Right cardiac atrium (tissue), 5 donors: ENCODE data around the gene UBE2H. TPM values are rescaled to one million over a fixed set of nuclear protein-coding genes. Genes with fewer than 3 reads are reported as not detected.

Experiments used
- ATAC-seq, 2 donors: fragments of 200-7000 bp; cut with Tn5 transposase; one replicate each; pipeline versions ENCODE4 v1.8.0 to v1.9.1; 2020; ENCODE audit warnings: moderate library complexity in 2 of 2, mild to moderate bottlenecking in 1 of 2
- DNase-seq, 3 donors: peaks; one replicate each; pipeline ENCODE4 v3.0.0-alpha.2; 2020
- H3K27ac ChIP-seq: one replicate; pipeline ENCODE4 v1.5.1; 2013; ENCODE audit warnings: mild to moderate bottlenecking, low read length, control low read depth, moderate library complexity
- H3K27me3 ChIP-seq: one replicate; pipeline ENCODE4 v1.6.1; 2013; ENCODE audit not compliant: control insufficient read depth, insufficient read depth
- H3K4me1 ChIP-seq: one replicate; pipeline ENCODE4 v1.6.1; 2013; ENCODE audit warnings: low read length; ENCODE audit not compliant: control insufficient read depth, insufficient read depth
- H3K4me3 ChIP-seq: one replicate; pipeline ENCODE4 v1.5.1; 2013; ENCODE audit warnings: low read length, control low read depth
- H3K9me3 ChIP-seq: one replicate; pipeline ENCODE4 v1.6.1; 2013; ENCODE audit warnings: low read length; ENCODE audit not compliant: control insufficient read depth
- WGBS: extraction: QIAGEN DNeasy Blood & Tissue Kit; methylation state at CpG from one replicate; pipeline ENCODE4 v1.1.7; 2013; 5-methylcytosine and 5-hydroxymethylcytosine counted together
- intact Hi-C, 4 donors: fragments of 100-400 bp; cut with DNase I; formaldehyde crosslinking; loops; one replicate each; pipeline versions ENCODE4 v1.11.0 to v1.14.0; 2022 to 2023
- long read RNA-seq, 4 donors: library from polyadenylated mRNA; unstranded; transcript quantifications; one replicate each; pipeline ENCODE4 v2.0.0, GENCODE V29; 2020 to 2021
- polyA plus RNA-seq: library from polyadenylated mRNA; stranded (reverse); fragments of 200-250 nt; gene quantifications from one replicate; pipeline ENCODE4 v1.2.3, GENCODE V29; 2013
- total RNA-seq, 4 donors: library from RNA; stranded (reverse); fragmentation: NEBNext Ultra II Directional; extraction: Animal tissue kit (Norgen Biotek cat#: 25700); gene quantifications; one replicate each; pipeline ENCODE4 v1.2.1, GENCODE V29; 2021
- donor health status: healthy with polysubstance abuse.
- donor health status: DM: no; HTN: yes; CAD: no.
- donor health status: DM: no; HTN: no; CAD: no.
- donor health status: DM: no; HTN: yes; CAD: no; lungs with severe emphysema.
- donor health status: DM: yes; HTN: yes; CAD: no.

The UBE2H gene
- 10 to 100 TPM; 59.9 to 79.0 (median 72.0) TPM for total RNA-seq
- 38.2 TPM for polyA plus RNA-seq
- long read RNA-seq, donor 1, full-length matches to known transcripts: 172 of 206 reads
- long read RNA-seq, donor 1, partial matches to known transcripts: 2 of 206 reads
- long read RNA-seq, donor 1, other reads (novel, unspliced or antisense): 32 of 206 reads
- long read RNA-seq, donor 2, full-length matches to known transcripts: 74 of 92 reads
- long read RNA-seq, donor 2, partial matches to known transcripts: 2 of 92 reads
- long read RNA-seq, donor 2, other reads (novel, unspliced or antisense): 16 of 92 reads
- long read RNA-seq, donor 3, full-length matches to known transcripts: 16 of 51 reads
- long read RNA-seq, donor 3, partial matches to known transcripts: 0 of 51 reads
- long read RNA-seq, donor 3, other reads (novel, unspliced or antisense): 35 of 51 reads
- long read RNA-seq, donor 4, full-length matches to known transcripts: 58 of 83 reads
- long read RNA-seq, donor 4, partial matches to known transcripts: 0 of 83 reads
- long read RNA-seq, donor 4, other reads (novel, unspliced or antisense): 25 of 83 reads

DNA sequence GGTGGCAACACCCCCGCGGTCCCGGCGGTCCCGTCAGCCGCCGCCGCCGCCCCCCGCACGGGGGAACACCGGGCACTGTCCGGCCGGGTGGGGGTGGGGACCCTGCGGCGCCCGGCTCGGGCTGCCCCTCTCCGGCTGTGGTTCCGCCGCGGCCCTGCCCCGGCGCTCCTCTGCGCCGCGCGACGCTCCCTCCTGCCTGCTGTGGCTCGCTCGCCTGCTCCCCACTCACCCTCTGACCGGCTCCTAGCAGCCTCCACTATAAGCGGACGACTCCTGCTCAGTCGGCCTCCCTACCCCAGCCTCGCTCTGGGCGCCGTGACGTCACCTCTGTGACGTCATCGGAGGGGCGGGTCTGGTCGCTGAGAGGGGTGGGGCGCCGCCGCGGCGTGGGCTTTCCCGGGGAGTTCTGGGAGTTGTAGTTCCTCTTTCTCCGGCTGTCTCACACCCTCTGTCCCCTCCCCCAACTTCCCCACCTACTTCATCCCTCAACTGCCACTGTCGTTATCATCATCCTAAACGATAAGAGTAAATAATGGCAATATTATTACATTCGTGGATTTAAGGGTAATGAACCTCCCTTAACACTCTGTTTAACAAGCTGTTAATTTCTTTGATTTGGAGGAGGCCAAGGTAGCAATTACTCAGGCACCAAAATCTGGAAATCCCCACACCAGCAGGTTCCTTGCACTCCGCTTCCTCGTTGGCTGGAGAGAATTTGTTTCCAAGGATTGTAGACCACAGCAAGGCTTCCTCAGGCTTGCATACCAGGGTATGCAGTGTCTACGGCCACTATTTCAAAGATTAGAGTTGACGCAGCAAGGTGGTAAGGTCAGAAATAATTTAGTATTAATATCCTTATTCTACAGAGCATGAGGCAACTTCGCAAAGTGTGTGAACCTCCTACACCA is at the start of gene UBE2H:
Gene UBE2H, minus strand, starts transcription at position 308 of the 908 bp plus-strand sequence. CDS start 405 bp downstream, outside the sequence.
- intact Hi-C loops: loop anchor here in 2 of 4 donors (10.0 kb wide), 2 partner anchors 108 to 118 kb away; no protein-coding TSS in a partner anchor
- peak; percentile 92 to 93 for ATAC-seq
- 6% methylated on average over 58 of the region's 58 CpGs for WGBS

DNA sequence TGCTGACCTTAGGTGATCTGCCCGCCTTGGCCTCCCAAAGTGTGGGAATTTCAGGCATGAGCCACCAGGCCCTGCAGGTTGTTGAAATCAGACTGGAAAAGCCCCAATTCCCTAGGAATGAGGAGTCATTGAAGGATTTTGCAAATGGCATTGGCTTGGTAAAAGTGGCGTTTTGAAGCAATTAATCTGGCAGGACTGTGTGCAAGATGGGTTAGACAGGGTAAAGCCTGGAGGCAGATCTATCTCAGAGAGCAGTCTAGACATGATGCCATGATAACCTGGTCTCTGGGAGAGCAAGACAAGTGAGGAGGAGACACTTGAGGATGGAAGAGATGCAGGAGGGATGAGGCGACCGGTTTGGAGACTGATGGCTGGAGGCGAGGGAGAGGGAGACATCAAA is 45.7 kb upstream of the UBE2H start:
- H3K9me3 ChIP-seq: no peaks in the 10 kb centered on the region
- 87% methylated on average over 5 of the region's 5 CpGs for WGBS
- DNase-seq (no peak), ATAC-seq (no peak)
- H3K4me1 ChIP-seq: no peaks in the 10 kb centered on the region
- no peak overlapping the region for H3K27ac ChIP-seq
- intact Hi-C loops: no loop called here
- H3K4me3 ChIP-seq: no peak overlapping the region
- no peaks in the 10 kb centered on the region for H3K27me3 ChIP-seq

More for the DNA sequence above, at the start of gene UBE2H:
- Histone ChIP-seq H3K4me1 (peaks cover 5% of the 10 kb centered on the region), H3K9me3 (no peaks in the 10 kb centered on the region), H3K4me3 (peak within 1 kb of the TSS; percentile 91), H3K27me3 (no peaks in the 10 kb centered on the region), H3K27ac (peak within 1 kb of the TSS; percentile 92)
- peak; percentile 89 to 97 (median 97) for DNase-seq

DNA sequence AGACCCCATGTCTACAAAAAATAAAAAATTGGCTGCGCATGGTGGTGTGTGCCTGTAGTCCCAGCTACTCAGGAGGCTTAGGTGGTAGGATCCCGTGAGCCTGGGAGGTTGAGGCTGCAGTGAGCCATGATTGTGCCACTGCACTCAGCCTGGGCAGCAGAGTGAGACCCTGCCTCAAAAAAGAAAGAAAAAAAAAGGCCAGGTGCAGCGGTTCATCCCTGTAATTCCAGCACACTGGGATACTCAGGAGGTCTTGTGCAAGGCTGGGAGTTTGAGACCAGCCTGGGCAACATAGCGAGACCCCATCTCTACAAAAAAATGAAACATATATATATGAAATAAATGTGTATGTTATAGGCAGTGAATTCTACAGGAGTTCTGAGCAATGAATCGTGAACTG is 44.5 kb upstream of the UBE2H start:
- intact Hi-C loops: no loop called here

GRCh38 chr7:129993275-129993674 is 40.5 kb upstream of the UBE2H start:
- Histone ChIP-seq H3K4me1 (peaks cover 3% of the 10 kb centered on the region), H3K27ac (no peak overlapping the region), H3K9me3 (no peaks in the 10 kb centered on the region), H3K4me3 (no peak overlapping the region), H3K27me3 (no peaks in the 10 kb centered on the region)
- ATAC-seq (no peak), DNase-seq (no peak)
- intact Hi-C loops: no loop called here
- WGBS: 65% methylated on average over 8 of the region's 8 CpGs

More for the DNA sequence above, 44.5 kb upstream of the UBE2H start:
- 73% methylated on average over 5 of the region's 5 CpGs for WGBS
- Histone ChIP-seq H3K4me3 (no peak overlapping the region), H3K9me3 (no peaks in the 10 kb centered on the region), H3K27ac (no peak overlapping the region), H3K27me3 (no peaks in the 10 kb centered on the region), H3K4me1 (no peaks in the 10 kb centered on the region)
- no peak for ATAC-seq
- no peak for DNase-seq

GRCh38 chr7:129990403-129991192 is 37.8 kb upstream of the UBE2H start:
- Histone ChIP-seq H3K27ac (peak overlapping the region; percentile 57), H3K4me3 (no peak overlapping the region), H3K9me3 (no peaks in the 10 kb centered on the region), H3K4me1 (peaks cover 3% of the 10 kb centered on the region), H3K27me3 (no peaks in the 10 kb centered on the region)
- DNase-seq (no peak), ATAC-seq (peak; percentile 65 to 71)
- intact Hi-C loops: no loop called here
- WGBS: 68% methylated on average over 8 of the region's 8 CpGs

DNA sequence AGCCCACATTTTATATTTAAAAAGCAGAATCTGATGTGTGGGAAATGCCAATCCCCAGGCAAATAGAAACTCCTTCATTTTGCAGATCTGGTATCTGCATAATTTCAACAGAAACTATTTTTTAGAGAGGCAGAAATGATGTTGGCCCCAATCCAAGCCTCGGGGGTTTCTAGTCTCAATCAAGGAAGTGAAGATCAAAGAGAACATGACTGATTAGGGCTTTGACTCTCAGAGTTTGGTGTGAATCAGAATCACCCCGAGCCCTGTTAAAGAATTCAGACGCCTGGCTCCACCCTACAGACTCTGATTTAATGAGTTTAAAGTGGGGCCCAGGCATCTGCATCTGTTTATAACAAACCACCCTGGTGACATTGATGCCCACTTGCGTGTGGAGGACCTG is 36.7 kb upstream of the UBE2H start:
- Histone ChIP-seq H3K4me1 (peaks cover 3% of the 10 kb centered on the region), H3K4me3 (no peak overlapping the region), H3K9me3 (no peaks in the 10 kb centered on the region), H3K27ac (no peak overlapping the region), H3K27me3 (no peaks in the 10 kb centered on the region)
- intact Hi-C loops: no loop called here
- DNase-seq (no peak), ATAC-seq (no peak)
- 41% methylated on average over 4 of the region's 4 CpGs for WGBS

DNA sequence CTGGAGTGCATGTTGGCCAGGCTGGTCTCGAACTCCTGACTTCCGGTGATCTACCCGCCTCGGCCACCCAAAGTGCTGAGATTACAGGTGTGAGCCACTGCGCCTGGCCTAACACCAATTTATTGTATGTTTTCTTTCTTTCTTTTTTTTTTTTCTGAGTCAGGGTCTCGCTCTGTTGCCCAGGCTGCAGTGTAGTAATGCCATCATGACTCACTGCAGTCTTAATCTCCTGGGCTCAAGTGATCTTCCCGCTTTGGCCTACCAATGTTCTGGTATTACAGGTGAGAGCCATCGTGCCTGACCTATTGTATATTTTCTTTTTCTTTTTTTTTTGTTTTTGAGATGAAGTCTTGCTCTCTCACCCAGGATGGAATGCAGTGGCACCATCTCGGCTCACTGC is 33.8 kb upstream of the UBE2H start:
- Histone ChIP-seq H3K27ac (no peak overlapping the region), H3K4me1 (peaks cover 3% of the 10 kb centered on the region), H3K27me3 (no peaks in the 10 kb centered on the region), H3K9me3 (no peaks in the 10 kb centered on the region), H3K4me3 (no peak overlapping the region)
- intact Hi-C loops: no loop called here
- DNase-seq: no peak
- 96% methylated on average over 9 of the region's 9 CpGs for WGBS
- no peak for ATAC-seq

DNA sequence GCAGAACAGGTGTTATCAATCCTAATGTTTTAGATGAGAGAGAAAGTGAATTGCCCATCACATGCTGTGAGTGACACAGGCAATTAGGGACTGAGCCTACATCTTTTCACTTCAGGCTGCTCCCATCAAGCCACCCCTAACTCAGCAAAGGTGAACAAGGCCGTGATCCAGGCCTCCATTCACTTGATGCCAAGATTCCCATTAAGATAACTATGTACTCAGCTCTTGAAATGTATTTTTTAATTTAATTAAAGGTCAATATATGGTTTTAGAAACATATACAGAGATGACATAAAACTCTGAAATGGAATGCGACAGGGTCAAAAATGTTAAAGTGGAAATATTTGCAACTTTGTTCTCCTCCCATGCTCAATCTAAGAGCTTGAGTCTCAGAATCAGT is 27.9 kb upstream of the UBE2H start:
- H3K27ac ChIP-seq: no peak overlapping the region
- WGBS: 86% methylated on average over 2 of the region's 2 CpGs
- no peaks in the 10 kb centered on the region for H3K9me3 ChIP-seq
- no peaks in the 10 kb centered on the region for H3K27me3 ChIP-seq
- H3K4me3 ChIP-seq: no peak overlapping the region
- no peaks in the 10 kb centered on the region for H3K4me1 ChIP-seq
- ATAC-seq: no peak
- intact Hi-C loops: no loop called here
- no peak for DNase-seq

GRCh38 chr7:129975309-129975708 is 22.5 kb upstream of the UBE2H start:
- Histone ChIP-seq H3K27me3 (no peaks in the 10 kb centered on the region), H3K4me1 (no peaks in the 10 kb centered on the region), H3K9me3 (no peaks in the 10 kb centered on the region), H3K4me3 (no peak overlapping the region), H3K27ac (no peak overlapping the region)
- WGBS: 68% methylated on average over 1 of the region's 1 CpG
- intact Hi-C loops: no loop called here
- DNase-seq: no peak
- no peak for ATAC-seq

DNA sequence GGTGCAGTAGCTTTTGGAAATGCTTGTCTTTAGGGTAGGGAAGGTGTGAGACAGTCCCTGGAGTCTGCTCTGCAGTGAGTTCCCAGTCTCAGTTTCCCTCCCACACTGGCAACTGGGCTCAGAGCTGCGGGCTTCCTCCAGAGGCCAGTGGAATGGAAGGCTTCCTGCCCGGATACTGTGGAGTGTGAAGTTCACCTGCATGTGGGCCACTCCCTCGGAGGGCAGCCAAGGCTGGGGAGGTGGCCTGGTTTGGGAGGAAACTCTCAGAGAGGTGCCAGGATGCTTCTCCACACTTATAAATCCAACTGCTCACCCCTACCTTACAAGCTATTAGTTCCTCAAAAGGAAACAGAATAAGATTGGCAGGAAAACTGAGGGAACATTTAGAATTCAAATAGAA is 18.1 kb upstream of the UBE2H start:
- Histone ChIP-seq H3K27ac (no peak overlapping the region), H3K27me3 (no peaks in the 10 kb centered on the region), H3K4me1 (no peaks in the 10 kb centered on the region), H3K4me3 (no peak overlapping the region), H3K9me3 (no peaks in the 10 kb centered on the region)
- DNase-seq: no peak
- intact Hi-C loops: no loop called here
- WGBS: 71% methylated on average over 3 of the region's 3 CpGs
- peak; percentile 32 to 43 for ATAC-seq
